Panc1 (cell line): ENCODE data around the gene PLCL1. TPM values are rescaled to one million over a fixed set of nuclear protein-coding genes. Genes with fewer than 3 reads are reported as not detected.

Experiments used
- ATAC-seq: fragments of 200-7000 bp; cut with Tn5 transposase; 2 replicates; pipeline ENCODE4 v1.9.1; 2020; ENCODE audit warnings: mild to moderate bottlenecking, moderate library complexity
- BruUV-seq: library from RNA; stranded (reverse); fragments of 400-500 nt; replicated peaks from 2 replicates; lab custom pipeline; 2021; lab: Mats Ljungman, UMichigan
- CTCF ChIA-PET: fragments of 300-600 bp; sonication (Branson Sonifier 250); formaldehyde crosslinking; loops from one replicate; lab custom pipeline; 2022; ENCODE audit warnings: antibody characterized with exemption; lab: Charles Lee
- POLR2A ChIA-PET: fragments of 300-600 bp; sonication (Branson Sonifier 250); formaldehyde crosslinking; loops from one replicate; lab custom pipeline; 2022; ENCODE audit warnings: antibody characterized with exemption; lab: Charles Lee
- DNase-seq: peaks from one replicate; pipeline ENCODE4 v3.0.0-alpha.2; 2010; ENCODE audit warnings: low read depth, low spot score
- H3K27ac ChIP-seq: 2 replicates; pipeline ENCODE4 v1.5.1; 2011; ENCODE audit warnings: mild to moderate bottlenecking, low read length, inconsistent platforms
- H3K27me3 ChIP-seq: fragments of 200-500 bp; sonication (Bioruptor generic); 2 replicates; pipeline ENCODE4 v1.6.0; 2014; ENCODE audit warnings: low read length, inconsistent platforms; ENCODE audit not compliant: control insufficient read depth, insufficient read depth
- H3K36me3 ChIP-seq: fragments of 200-500 bp; sonication (Bioruptor generic); 2 replicates; pipeline ENCODE4 v1.5.1; 2014; ENCODE audit warnings: inconsistent platforms, mild to moderate bottlenecking, low read length, moderate library complexity; ENCODE audit not compliant: control insufficient read depth, insufficient read depth
- H3K4me1 ChIP-seq: 2 replicates; pipeline ENCODE4 v1.5.1; 2011; ENCODE audit warnings: inconsistent platforms, mild to moderate bottlenecking, low read length, moderate library complexity; ENCODE audit not compliant: control insufficient read depth, insufficient read depth
- H3K4me3 ChIP-seq, 2 experiments: 2 replicates each; pipeline ENCODE4 v1.5.1; 2011 to 2012; ENCODE audit warnings: low read depth in 2 of 2, low read length in 2 of 2, mild to moderate bottlenecking in 2 of 2, inconsistent platforms in 1 of 2, moderate library complexity in 1 of 2
- H3K9me3 ChIP-seq: fragments of 200-500 bp; sonication (Bioruptor generic); 2 replicates; pipeline ENCODE4 v1.5.1; 2014; ENCODE audit warnings: low read depth, mild to moderate bottlenecking, inconsistent platforms, low read length, moderate library complexity; ENCODE audit not compliant: control insufficient read depth, insufficient read depth
- POLR2AphosphoS5 ChIP-seq: IDR thresholded peaks from 2 replicates; pipeline ENCODE4 v1.6.1; 2012; ENCODE audit warnings: mild to moderate bottlenecking, low read depth, low read length, moderate library complexity
- SIN3A ChIP-seq: IDR thresholded peaks from 2 replicates; pipeline ENCODE4 v1.6.1; 2012; ENCODE audit warnings: low read depth, mild to moderate bottlenecking, low read length, moderate library complexity, borderline replicate concordance; ENCODE audit not compliant: insufficient read depth
- TCF7L2 ChIP-seq: IDR thresholded peaks from 2 replicates; pipeline ENCODE4 v1.6.1; 2011; ENCODE audit warnings: mild to moderate bottlenecking, low read depth, low read length, inconsistent platforms
- in situ Hi-C: cut with HindIII; loops from 2 replicates; pipeline ENCODE4 v1.10.0; 2016; ENCODE audit warnings: low sequenced_read_pairs, low pct_unique_long_range_greater_than_20kb
- intact Hi-C: fragments of 100-400 bp; cut with micrococcal nuclease; formaldehyde crosslinking; loops from one replicate; pipeline ENCODE4 v1.10.0; 2022; ENCODE audit not compliant: unreplicated experiment
- total RNA-seq: library from RNA; stranded (reverse); gene quantifications from one replicate; pipeline ENCODE4 v1.2.1, GENCODE V29; 2021; ENCODE audit not compliant: unreplicated experiment
- TF ChIP-seq, protein P1 (sequence below): fragments of 450-650 bp; IDR thresholded peaks from 2 replicates; pipeline ENCODE4 v1.5.1; 2017; ENCODE audit warnings: mild to moderate bottlenecking
- TF ChIP-seq, protein P2 (sequence below), 2 experiments: IDR thresholded peaks; 2 replicates each; pipeline ENCODE4 v1.6.1; 2011 to 2012; ENCODE audit warnings: low read depth in 2 of 2, control low read depth in 1 of 2, low read length in 1 of 2, mild to moderate bottlenecking in 1 of 2, moderate library complexity in 1 of 2; ENCODE audit not compliant: insufficient read depth in 1 of 2

The PLCL1 gene
- total RNA-seq, 1 experiment from 2014 or later = not detected

DNA sequence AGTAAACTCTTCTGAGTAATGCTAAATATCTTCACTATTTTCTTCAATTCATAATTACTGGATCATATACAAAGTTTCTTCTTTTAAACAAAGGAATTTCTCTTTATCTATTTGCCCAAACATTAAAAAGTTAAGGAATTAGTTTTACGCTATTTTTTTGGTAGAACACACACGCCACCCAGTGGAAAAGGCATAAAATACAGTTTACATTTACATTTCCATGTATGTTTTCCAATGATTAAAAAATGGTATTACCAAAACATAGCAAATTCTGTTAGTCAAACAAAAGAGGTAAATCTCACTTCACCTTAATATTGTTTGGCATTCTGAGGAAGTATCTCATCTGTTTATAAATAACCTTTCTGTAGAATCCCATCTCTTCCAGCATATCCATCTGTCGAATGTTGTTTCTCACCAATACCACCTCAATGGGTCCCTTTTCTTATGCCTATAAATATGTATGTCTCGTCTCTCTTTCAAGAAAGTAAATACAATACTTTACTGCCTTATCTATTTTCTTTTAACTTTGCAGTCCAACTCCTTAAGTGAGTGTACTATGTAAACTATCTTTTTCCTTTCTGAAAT lies 26.5 kb upstream of the PLCL1 start:
- Histone ChIP-seq H3K4me1 (no peaks in the 10 kb centered on the region), H3K27me3 (no peaks in the 10 kb centered on the region; the same call in 1 of the 2 replicates), H3K4me3 (no peak overlapping the region), H3K27ac (no peak overlapping the region), H3K9me3 (no peaks in the 10 kb centered on the region), H3K36me3 (no peaks in the 10 kb centered on the region)
- ATAC-seq (no peak), DNase-seq (peak; percentile 10)
- TF ChIP-seq POLR2AphosphoS5 = no peak
- TF ChIP-seq, protein P1, sequence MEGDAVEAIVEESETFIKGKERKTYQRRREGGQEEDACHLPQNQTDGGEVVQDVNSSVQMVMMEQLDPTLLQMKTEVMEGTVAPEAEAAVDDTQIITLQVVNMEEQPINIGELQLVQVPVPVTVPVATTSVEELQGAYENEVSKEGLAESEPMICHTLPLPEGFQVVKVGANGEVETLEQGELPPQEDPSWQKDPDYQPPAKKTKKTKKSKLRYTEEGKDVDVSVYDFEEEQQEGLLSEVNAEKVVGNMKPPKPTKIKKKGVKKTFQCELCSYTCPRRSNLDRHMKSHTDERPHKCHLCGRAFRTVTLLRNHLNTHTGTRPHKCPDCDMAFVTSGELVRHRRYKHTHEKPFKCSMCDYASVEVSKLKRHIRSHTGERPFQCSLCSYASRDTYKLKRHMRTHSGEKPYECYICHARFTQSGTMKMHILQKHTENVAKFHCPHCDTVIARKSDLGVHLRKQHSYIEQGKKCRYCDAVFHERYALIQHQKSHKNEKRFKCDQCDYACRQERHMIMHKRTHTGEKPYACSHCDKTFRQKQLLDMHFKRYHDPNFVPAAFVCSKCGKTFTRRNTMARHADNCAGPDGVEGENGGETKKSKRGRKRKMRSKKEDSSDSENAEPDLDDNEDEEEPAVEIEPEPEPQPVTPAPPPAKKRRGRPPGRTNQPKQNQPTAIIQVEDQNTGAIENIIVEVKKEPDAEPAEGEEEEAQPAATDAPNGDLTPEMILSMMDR = peak; percentile 57; the same call in 1 of the 2 replicates
- ChIA-PET POLR2A (no interaction called here), CTCF (no interaction called here)
- in situ Hi-C loops (no loop called here), intact Hi-C loops (loop anchor here (2.0 to 10.0 kb wide), 3 partner anchors 71 to 396 kb away; no protein-coding TSS in a partner anchor)
- BruUV-seq = no TSS peak

DNA sequence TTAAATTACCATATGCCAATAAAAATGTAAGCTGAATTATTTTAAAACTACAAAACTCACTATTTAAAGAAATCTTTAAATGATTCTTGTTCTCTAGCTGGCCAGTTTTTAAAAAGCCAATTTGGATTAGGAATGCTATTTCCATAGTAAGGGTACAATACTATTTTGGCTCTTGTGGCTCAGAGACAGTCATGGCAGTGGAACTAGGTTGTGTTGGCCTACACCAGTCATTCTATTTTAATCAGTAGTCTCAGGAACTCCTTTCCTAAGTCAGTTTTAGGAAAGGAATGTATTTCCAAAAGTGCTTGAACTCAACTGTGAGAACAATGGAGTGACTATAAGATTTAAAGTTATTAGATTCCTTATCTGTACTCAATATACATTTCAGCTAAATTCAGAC lies 25.1 kb upstream of the PLCL1 start:
- H3K27me3 ChIP-seq = no peaks in the 10 kb centered on the region; the same call in 1 of the 2 replicates
- H3K36me3 ChIP-seq = no peaks in the 10 kb centered on the region
- no peak overlapping the region for H3K27ac ChIP-seq
- intact Hi-C loops (loop anchor here (5.0 to 10.0 kb wide), 2 partner anchors 184 to 397 kb away; no protein-coding TSS in a partner anchor), in situ Hi-C loops (no loop called here)
- BruUV-seq = no TSS peak
- no peak overlapping the region for H3K4me3 ChIP-seq
- DNase-seq = no peak
- no peaks in the 10 kb centered on the region for H3K9me3 ChIP-seq
- ChIA-PET POLR2A (interaction anchor here (0.6 kb wide), 1 partner anchor 1862 kb away, joined by 4 read pairs; no protein-coding TSS in a partner anchor), CTCF (no interaction called here)
- no peak for TF ChIP-seq SIN3A
- no peak for TF ChIP-seq POLR2AphosphoS5
- no peak for TF ChIP-seq TCF7L2
- TF ChIP-seq, protein P1 = no peak
- TF ChIP-seq, protein P2, sequence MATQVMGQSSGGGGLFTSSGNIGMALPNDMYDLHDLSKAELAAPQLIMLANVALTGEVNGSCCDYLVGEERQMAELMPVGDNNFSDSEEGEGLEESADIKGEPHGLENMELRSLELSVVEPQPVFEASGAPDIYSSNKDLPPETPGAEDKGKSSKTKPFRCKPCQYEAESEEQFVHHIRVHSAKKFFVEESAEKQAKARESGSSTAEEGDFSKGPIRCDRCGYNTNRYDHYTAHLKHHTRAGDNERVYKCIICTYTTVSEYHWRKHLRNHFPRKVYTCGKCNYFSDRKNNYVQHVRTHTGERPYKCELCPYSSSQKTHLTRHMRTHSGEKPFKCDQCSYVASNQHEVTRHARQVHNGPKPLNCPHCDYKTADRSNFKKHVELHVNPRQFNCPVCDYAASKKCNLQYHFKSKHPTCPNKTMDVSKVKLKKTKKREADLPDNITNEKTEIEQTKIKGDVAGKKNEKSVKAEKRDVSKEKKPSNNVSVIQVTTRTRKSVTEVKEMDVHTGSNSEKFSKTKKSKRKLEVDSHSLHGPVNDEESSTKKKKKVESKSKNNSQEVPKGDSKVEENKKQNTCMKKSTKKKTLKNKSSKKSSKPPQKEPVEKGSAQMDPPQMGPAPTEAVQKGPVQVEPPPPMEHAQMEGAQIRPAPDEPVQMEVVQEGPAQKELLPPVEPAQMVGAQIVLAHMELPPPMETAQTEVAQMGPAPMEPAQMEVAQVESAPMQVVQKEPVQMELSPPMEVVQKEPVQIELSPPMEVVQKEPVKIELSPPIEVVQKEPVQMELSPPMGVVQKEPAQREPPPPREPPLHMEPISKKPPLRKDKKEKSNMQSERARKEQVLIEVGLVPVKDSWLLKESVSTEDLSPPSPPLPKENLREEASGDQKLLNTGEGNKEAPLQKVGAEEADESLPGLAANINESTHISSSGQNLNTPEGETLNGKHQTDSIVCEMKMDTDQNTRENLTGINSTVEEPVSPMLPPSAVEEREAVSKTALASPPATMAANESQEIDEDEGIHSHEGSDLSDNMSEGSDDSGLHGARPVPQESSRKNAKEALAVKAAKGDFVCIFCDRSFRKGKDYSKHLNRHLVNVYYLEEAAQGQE (IDR thresholded peaks at IDR 0.05; ENCODE audit: insufficient read depth in 1 of 2, low read depth in 2 of 2, low read length in 1 of 2) = no peak
- H3K4me1 ChIP-seq = no peaks in the 10 kb centered on the region
- ATAC-seq = no peak
